ENCODE data around the gene OR52I1.
A peak's percentile ranks its signal among the peaks of the same experiment; 100 is the strongest.

OR52I1 gene

DNA sequence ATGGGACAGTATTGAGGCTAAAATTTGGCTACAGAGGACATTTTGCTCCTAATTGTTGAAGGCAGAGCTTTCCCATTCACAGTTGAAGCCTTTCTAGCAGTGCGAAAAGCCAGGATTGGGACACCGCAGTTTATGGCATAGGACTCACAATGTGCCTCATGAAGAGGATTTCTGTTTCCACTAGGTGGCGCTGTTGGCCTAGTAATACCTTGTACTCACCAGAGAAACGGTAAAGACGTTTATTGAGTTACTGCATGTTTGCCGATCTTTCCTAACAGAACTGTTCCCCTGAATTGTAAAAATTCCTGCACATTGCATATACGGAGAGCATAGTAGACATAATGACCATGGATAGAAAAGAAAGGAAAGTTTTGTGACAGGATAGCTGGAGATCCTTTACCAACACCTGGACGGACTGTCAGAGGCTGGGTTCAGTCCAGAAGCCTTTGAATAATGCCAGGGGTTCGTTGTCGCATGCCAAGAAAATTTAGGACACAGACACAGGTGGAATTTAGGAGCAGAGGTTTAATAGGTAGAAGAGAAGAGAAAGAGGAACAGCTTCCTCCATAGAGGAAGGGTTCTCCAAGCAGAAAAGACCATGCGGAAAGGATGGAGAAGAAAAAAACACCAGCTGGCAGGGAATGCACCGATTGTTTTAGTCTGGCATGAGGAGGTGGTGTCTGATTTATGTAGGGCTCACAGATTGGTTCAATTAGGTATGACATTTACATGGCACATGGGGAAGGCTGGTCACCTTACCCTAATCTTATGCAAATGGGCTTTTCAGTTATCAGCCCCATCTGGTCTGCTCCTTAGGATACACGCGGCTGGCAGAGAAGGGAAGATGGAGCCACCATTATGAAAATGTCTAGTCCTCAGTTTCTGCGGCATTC is 32.6 kb downstream of the OR52I1 start:
- Histone ChIP-seq H3K4me3 (ENCODE audit: low read length) (no peak overlapping the region), H3K4me2 (ENCODE audit: low read length) (peak overlapping the region; percentile 32), H2AFZ (ENCODE audit: low read depth, low read length) (no peak overlapping the region)

DNA sequence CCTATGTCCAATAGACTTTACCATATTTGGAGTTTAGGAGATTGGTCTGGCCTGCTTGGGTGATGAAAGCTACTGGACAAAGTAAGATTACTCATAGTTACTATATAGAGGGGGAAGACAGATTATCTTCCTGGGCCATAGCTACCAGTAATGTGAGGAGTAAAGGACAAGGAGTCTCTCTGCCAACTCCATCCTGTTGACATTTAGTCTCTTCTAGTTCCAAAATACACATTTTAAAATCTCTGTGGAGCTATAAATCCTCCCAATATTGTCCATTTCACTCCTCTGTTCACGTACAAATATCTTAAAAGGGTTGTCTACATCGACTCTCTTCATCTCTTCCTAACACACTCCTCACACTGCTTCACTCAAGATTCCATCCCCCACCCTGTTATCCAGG is 42.3 kb downstream of the OR52I1 start:
- 0 out of 2 replicates have a peak, but pooled peaks cover 5% of the 10 kb centered on the region for H3K27me3 ChIP-seq (ENCODE audit: low read depth, low read length)
- no peaks in the 10 kb centered on the region for H3K79me2 ChIP-seq (ENCODE audit: low read length)
- H3K4me2 ChIP-seq (ENCODE audit: low read length): no peak overlapping the region
- H3K27ac ChIP-seq (ENCODE audit: low read length): no peak overlapping the region
- H3K9me3 ChIP-seq (ENCODE audit: insufficient read depth, low read length): no peaks in the 10 kb centered on the region
- no peak overlapping the region for H2AFZ ChIP-seq (ENCODE audit: low read depth, low read length)
- H3K4me1 ChIP-seq (ENCODE audit: low read length): peaks cover 4% of the 10 kb centered on the region
- no peaks in the 10 kb centered on the region for H4K20me1 ChIP-seq (ENCODE audit: insufficient read depth, low read length)
- no peaks in the 10 kb centered on the region for H3K36me3 ChIP-seq (replicated peaks; ENCODE audit: low read depth, low read length)
- no peak overlapping the region for H3K9ac ChIP-seq (ENCODE audit: low read length)
- no peak for TF ChIP-seq EZH2phosphoT487 (IDR thresholded peaks at IDR 0.05; ENCODE audit: low read depth)
- TF ChIP-seq, protein P1, sequence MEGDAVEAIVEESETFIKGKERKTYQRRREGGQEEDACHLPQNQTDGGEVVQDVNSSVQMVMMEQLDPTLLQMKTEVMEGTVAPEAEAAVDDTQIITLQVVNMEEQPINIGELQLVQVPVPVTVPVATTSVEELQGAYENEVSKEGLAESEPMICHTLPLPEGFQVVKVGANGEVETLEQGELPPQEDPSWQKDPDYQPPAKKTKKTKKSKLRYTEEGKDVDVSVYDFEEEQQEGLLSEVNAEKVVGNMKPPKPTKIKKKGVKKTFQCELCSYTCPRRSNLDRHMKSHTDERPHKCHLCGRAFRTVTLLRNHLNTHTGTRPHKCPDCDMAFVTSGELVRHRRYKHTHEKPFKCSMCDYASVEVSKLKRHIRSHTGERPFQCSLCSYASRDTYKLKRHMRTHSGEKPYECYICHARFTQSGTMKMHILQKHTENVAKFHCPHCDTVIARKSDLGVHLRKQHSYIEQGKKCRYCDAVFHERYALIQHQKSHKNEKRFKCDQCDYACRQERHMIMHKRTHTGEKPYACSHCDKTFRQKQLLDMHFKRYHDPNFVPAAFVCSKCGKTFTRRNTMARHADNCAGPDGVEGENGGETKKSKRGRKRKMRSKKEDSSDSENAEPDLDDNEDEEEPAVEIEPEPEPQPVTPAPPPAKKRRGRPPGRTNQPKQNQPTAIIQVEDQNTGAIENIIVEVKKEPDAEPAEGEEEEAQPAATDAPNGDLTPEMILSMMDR (IDR thresholded peaks at IDR 0.05; ENCODE audit: low read depth, low read length): no peak
- no peak overlapping the region for H3K4me3 ChIP-seq (ENCODE audit: low read length)

More for the DNA sequence above, 32.6 kb downstream of the OR52I1 start:
- Histone ChIP-seq H3K79me2 (ENCODE audit: low read length) (no peaks in the 10 kb centered on the region), H3K36me3 (replicated peaks; ENCODE audit: low read depth, low read length) (no peaks in the 10 kb centered on the region), H3K27ac (ENCODE audit: low read length) (no peak overlapping the region), H3K4me1 (ENCODE audit: low read length) (no peaks in the 10 kb centered on the region), H4K20me1 (ENCODE audit: insufficient read depth, low read length) (no peaks in the 10 kb centered on the region), H3K9ac (ENCODE audit: low read length) (no peak overlapping the region), H3K9me3 (ENCODE audit: insufficient read depth, low read length) (no peaks in the 10 kb centered on the region), H3K27me3 (ENCODE audit: low read depth, low read length) (no peaks in the 10 kb centered on the region; the same call in 1 of the 2 replicates)
- TF ChIP-seq, protein P1 (IDR thresholded peaks at IDR 0.05; ENCODE audit: low read depth, low read length): peak; percentile 82
- TF ChIP-seq EZH2phosphoT487 (IDR thresholded peaks at IDR 0.05; ENCODE audit: low read depth): no peak

DNA sequence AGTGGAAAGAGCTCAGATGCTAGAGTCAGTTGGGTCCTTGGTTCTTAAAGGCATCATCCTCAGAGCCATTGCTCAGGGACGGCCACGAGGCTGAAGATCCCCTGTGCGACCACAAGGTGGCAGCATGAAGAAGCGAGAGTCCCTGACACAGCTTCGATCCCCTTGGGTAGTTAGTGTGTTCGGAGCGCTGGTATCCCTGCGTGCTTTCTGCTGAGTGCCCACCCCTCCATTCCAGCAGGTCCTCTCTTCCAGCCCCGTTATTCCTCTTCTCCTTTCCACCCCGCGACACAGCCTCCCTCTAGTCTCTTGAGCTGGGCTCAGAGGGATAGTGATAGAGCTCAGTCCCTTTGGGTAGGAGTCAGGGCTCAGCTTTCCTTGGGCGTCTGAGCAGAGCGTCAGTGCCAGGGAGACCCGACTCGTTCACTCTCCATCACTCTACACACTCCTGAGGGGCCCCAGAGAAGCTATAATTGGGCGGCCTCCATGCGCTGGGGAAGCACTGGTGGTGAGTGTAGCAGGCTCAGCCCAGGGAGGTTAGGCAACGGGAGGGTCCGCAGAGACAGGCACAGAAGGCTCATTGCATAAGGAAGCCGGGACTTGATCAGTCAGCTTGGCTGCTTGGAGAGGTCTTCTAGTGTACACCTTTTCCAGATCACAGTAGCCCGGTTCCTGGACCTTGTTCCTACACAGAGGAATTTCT is 43.3 kb downstream of the OR52I1 start, which contains the start of gene OR51D1:
Gene OR51D1 (plus strand): TSS at position 516 of the 700 bp plus-strand sequence. CDS start 2,314 bp downstream, outside the sequence.
- Histone ChIP-seq H2AFZ (ENCODE audit: low read depth, low read length) (peak within 1 kb of the TSS; percentile 86), H3K27ac (ENCODE audit: low read length) (no peak within 1 kb of the TSS), H3K4me1 (ENCODE audit: low read length) (peaks cover 4% of the 10 kb centered on the region), H3K9me3 (ENCODE audit: insufficient read depth, low read length) (no peaks in the 10 kb centered on the region), H3K36me3 (replicated peaks; ENCODE audit: low read depth, low read length) (no peaks in the 10 kb centered on the region), H3K79me2 (ENCODE audit: low read length) (no peaks in the 10 kb centered on the region), H4K20me1 (ENCODE audit: insufficient read depth, low read length) (no peaks in the 10 kb centered on the region), H3K27me3 (ENCODE audit: low read depth, low read length) (0 out of 2 replicates have a peak, but pooled peaks cover 5% of the 10 kb centered on the region), H3K9ac (ENCODE audit: low read length) (peak within 1 kb of the TSS; percentile 45), H3K4me2 (ENCODE audit: low read length) (peak within 1 kb of the TSS; percentile 91), H3K4me3 (ENCODE audit: low read length) (peak within 1 kb of the TSS; percentile 71)
- TF ChIP-seq, protein P1 (IDR thresholded peaks at IDR 0.05; ENCODE audit: low read depth, low read length): peak; percentile 86
- TF ChIP-seq EZH2phosphoT487 (IDR thresholded peaks at IDR 0.05; ENCODE audit: low read depth): no peak

DNA sequence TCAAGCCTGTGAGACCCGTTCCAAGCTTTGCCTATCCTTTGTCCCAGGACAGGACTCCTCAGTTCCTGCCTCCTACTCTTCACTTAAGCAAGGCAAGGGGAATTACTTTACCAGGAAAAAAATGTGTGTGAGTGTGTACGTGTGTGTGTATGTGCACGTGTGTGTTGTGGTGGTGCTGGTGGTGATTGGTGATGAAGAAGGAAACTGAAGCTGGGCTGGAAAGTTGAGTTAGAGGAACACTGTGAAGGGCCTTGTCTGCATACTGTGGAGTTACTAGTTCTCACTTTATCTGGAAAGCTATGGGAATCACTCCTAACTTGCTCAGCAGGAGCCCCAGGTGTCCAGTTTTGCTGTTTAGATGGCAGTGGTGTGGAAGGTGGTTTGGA is 43.8 kb downstream of the OR52I1 start:
- H2AFZ ChIP-seq (ENCODE audit: low read depth, low read length): peak overlapping the region; percentile 86; the same call in 1 of the 2 replicates
- no peaks in the 10 kb centered on the region for H3K79me2 ChIP-seq (ENCODE audit: low read length)
- H3K36me3 ChIP-seq (replicated peaks; ENCODE audit: low read depth, low read length): no peaks in the 10 kb centered on the region
- no peaks in the 10 kb centered on the region for H4K20me1 ChIP-seq (ENCODE audit: insufficient read depth, low read length)
- H3K4me3 ChIP-seq (ENCODE audit: low read length): peak overlapping the region; percentile 71
- H3K9me3 ChIP-seq (ENCODE audit: insufficient read depth, low read length): no peaks in the 10 kb centered on the region
- H3K27me3 ChIP-seq (ENCODE audit: low read depth, low read length): 0 out of 2 replicates have a peak, but pooled peaks cover 5% of the 10 kb centered on the region
- no peak for TF ChIP-seq EZH2phosphoT487 (IDR thresholded peaks at IDR 0.05; ENCODE audit: low read depth)
- TF ChIP-seq, protein P1 (IDR thresholded peaks at IDR 0.05; ENCODE audit: low read depth, low read length): no peak
- no peak overlapping the region for H3K27ac ChIP-seq (ENCODE audit: low read length)
- H3K4me1 ChIP-seq (ENCODE audit: low read length): peaks cover 4% of the 10 kb centered on the region
- no peak overlapping the region for H3K9ac ChIP-seq (ENCODE audit: low read length)
- peak overlapping the region; percentile 91; the same call in 1 of the 2 replicates for H3K4me2 ChIP-seq (ENCODE audit: low read length)
